GM12892 (cell line): ENCODE measurements around the gene KCTD2.

Experiments
- POLR2A ChIP-seq: IDR thresholded peaks from 2 replicates; pipeline ENCODE4 v1.6.1; 2011; ENCODE audit warnings: low read depth, low read length, control low read depth
- POLR2AphosphoS5 ChIP-seq: IDR thresholded peaks from 2 replicates; pipeline ENCODE4 v1.6.1; 2011; ENCODE audit warnings: low read depth, low read length, control low read depth

DNA sequence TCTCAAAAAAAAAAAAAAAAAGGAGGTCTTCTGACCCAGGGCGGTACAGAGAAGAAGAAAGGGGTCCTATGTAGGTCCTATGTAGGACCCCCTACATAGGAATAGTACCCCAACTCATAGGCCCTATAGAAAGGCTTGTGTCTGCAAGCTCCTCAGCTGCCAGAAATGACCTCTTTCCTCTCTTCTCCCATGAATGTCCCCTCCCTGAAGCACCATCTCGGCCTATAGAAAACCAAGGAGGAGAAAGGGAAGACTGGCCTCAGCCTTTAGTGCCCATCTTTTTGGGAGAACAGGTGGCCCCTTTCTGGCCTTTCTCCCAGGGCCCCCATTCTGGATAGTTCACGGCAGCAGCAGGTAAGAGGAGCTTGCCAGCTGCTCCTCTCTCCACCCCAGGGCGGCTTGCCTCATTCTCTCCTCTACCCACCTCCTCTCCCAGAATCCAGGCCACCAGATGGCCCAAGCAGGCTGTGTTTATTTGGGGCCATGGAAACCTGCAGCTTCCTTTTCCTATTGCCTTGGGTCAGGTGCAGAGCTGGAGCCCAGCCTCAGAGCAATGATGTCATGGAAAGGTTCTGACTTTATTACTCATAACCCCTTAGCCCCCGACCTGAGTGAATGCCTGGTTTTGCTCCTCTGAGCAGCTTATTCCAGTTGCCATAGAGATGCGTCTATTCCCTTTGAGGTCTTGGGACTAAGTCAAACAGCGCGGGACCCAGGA, 36.2 kb upstream of the KCTD2 start:
- no peak for TF ChIP-seq POLR2AphosphoS5
- TF ChIP-seq POLR2A: no peak
